ENCODE data around the gene NCAPG2. TPM values are rescaled to one million over a fixed set of nuclear protein-coding genes. Genes with fewer than 3 reads are reported as not detected.

The NCAPG2 gene
- polyA plus RNA-seq, 1 of the 3 experiments (the other 2 are of a cell fraction): 25.0 TPM

DNA sequence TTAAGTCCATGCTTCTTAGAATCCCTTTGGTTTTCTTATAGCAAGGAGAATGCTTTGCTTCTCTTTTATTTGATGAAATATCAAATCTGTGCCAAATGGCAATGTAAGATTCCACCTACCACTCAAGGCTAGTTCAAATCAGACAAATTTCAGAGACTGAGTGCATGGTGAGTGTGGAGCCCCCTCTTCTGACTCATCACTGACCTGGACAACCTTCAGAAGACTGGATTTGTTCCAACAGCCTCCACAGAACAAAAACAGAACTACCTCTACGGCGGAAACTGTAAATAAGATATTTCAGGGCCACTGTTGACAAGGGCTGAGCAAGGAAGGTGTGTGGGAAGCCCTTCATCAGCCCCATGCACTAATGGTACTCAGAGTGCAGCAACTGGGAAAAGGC, 21.1 kb downstream of the NCAPG2 start:
- H3K4me2 ChIP-seq: peak overlapping the region; percentile 34; the same call in 1 of the 2 replicates
- 84% methylated on average over 2 of the region's 2 CpGs for WGBS (ENCODE audit: low lambda C conversion rate)
- ChIA-PET CTCF (interaction anchor here (1.0 kb wide), 1 partner anchor 294 kb away, joined by 3 read pairs; no protein-coding TSS in a partner anchor), POLR2A (no interaction called here)
- H3K9ac ChIP-seq: no peak overlapping the region
- peak overlapping the region; percentile 12 to 29 for H3K27ac ChIP-seq (ENCODE audit: low read depth in 2 of 2, low read length in 1 of 2)
- no peak overlapping the region for H2AFZ ChIP-seq (ENCODE audit: low read depth)
- H3K79me2 ChIP-seq (ENCODE audit: insufficient read depth): peaks cover 7% of the 10 kb centered on the region; the same call in 1 of the 2 replicates
- peaks cover 6% of the 10 kb centered on the region for H3F3A ChIP-seq (replicated peaks; ENCODE audit: insufficient read depth)
- H3K36me3 ChIP-seq (replicated peaks in 1 of 2; ENCODE audit: control insufficient read depth in 1 of 2, insufficient read depth in 2 of 2, low read length in 1 of 2): peaks cover 40 to 63% of the 10 kb centered on the region in 2 experiments
- no peaks in the 10 kb centered on the region for H4K20me1 ChIP-seq (ENCODE audit: insufficient read depth)
- H3K27me3 ChIP-seq (ENCODE audit: insufficient read depth): no peaks in the 10 kb centered on the region
- TF ChIP-seq TEAD4 (IDR thresholded peaks at IDR 0.05; ENCODE audit: borderline replicate concordance, insufficient read depth) (no peak), JUND (IDR thresholded peaks at IDR 0.05) (peak; percentile 21; the same call in 1 of the 2 replicates), TCF12 (IDR thresholded peaks at IDR 0.05) (peak; percentile 13; the same call in 1 of the 2 replicates), MEF2A (IDR thresholded peaks at IDR 0.05; ENCODE audit: borderline replicate concordance, low read depth) (no peak), MXI1 (IDR thresholded peaks at IDR 0.05; ENCODE audit: low read depth, low read length) (no peak), EZH2phosphoT487 (IDR thresholded peaks at IDR 0.05; ENCODE audit: borderline replicate concordance, low read depth) (no peak), FOXJ3 (CRISPR knock-in tag; IDR thresholded peaks at IDR 0.05) (no peak), FOSL2 (IDR thresholded peaks at IDR 0.05; ENCODE audit: borderline replicate concordance, low read depth) (peak; percentile 55; the same call in 1 of the 2 replicates), NFIC (IDR thresholded peaks at IDR 0.05; ENCODE audit: borderline replicate concordance) (peak; percentile 53), YY1 (IDR thresholded peaks at IDR 0.05; ENCODE audit: low read depth) (no peak), RAD21 (IDR thresholded peaks at IDR 0.05; ENCODE audit: low read length) (peak; percentile 27; the same call in 1 of the 2 replicates), CHD2 (IDR thresholded peaks at IDR 0.05; ENCODE audit: low read length, partially characterized antibody) (no peak), TAF1 (IDR thresholded peaks at IDR 0.05; ENCODE audit: borderline replicate concordance, low read depth, low read length) (no peak), RFX5 (IDR thresholded peaks at IDR 0.05; ENCODE audit: low read length) (no peak)
- TF ChIP-seq, protein P1, sequence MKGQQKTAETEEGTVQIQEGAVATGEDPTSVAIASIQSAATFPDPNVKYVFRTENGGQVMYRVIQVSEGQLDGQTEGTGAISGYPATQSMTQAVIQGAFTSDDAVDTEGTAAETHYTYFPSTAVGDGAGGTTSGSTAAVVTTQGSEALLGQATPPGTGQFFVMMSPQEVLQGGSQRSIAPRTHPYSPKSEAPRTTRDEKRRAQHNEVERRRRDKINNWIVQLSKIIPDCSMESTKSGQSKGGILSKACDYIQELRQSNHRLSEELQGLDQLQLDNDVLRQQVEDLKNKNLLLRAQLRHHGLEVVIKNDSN (IDR thresholded peaks at IDR 0.05; ENCODE audit: borderline replicate concordance, low read depth): no peak
- TF ChIP-seq, protein P2, sequence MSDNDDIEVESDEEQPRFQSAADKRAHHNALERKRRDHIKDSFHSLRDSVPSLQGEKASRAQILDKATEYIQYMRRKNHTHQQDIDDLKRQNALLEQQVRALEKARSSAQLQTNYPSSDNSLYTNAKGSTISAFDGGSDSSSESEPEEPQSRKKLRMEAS (IDR thresholded peaks at IDR 0.05; ENCODE audit: low read depth): no peak
- TF ChIP-seq, protein P3, sequence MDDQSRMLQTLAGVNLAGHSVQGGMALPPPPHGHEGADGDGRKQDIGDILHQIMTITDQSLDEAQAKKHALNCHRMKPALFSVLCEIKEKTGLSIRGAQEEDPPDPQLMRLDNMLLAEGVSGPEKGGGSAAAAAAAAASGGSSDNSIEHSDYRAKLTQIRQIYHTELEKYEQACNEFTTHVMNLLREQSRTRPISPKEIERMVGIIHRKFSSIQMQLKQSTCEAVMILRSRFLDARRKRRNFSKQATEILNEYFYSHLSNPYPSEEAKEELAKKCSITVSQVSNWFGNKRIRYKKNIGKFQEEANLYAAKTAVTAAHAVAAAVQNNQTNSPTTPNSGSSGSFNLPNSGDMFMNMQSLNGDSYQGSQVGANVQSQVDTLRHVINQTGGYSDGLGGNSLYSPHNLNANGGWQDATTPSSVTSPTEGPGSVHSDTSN (IDR thresholded peaks at IDR 0.05): no peak
- TF ChIP-seq, protein P4, sequence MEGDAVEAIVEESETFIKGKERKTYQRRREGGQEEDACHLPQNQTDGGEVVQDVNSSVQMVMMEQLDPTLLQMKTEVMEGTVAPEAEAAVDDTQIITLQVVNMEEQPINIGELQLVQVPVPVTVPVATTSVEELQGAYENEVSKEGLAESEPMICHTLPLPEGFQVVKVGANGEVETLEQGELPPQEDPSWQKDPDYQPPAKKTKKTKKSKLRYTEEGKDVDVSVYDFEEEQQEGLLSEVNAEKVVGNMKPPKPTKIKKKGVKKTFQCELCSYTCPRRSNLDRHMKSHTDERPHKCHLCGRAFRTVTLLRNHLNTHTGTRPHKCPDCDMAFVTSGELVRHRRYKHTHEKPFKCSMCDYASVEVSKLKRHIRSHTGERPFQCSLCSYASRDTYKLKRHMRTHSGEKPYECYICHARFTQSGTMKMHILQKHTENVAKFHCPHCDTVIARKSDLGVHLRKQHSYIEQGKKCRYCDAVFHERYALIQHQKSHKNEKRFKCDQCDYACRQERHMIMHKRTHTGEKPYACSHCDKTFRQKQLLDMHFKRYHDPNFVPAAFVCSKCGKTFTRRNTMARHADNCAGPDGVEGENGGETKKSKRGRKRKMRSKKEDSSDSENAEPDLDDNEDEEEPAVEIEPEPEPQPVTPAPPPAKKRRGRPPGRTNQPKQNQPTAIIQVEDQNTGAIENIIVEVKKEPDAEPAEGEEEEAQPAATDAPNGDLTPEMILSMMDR (IDR thresholded peaks at IDR 0.05): no peak
- no peaks in the 10 kb centered on the region for H3K9me2 ChIP-seq
- no peak overlapping the region for H3K4me3 ChIP-seq (ENCODE audit: low read depth in 2 of 2, low read length in 1 of 2)
- DNase-seq: no peak
- H3K9me3 ChIP-seq: no peaks in the 10 kb centered on the region
- H3K4me1 ChIP-seq (ENCODE audit: control insufficient read depth in 1 of 2, insufficient read depth in 2 of 2, low read depth in 1 of 2, low read length in 1 of 2): peaks cover 12 to 19% of the 10 kb centered on the region in 2 experiments; a peak in 3 of 4 replicates

Data from SK-N-SH (cell line).